Left ventricle myocardium inferior (tissue), 1 donor: ENCODE data around the gene FOXA1. TPM values are rescaled to one million over a fixed set of nuclear protein-coding genes. Genes with fewer than 3 reads are reported as not detected.
A peak's percentile ranks its signal among the peaks of the same experiment; 100 is the strongest.

Experiments used
- DNase-seq: peaks from one replicate; pipeline ENCODE4 v3.0.0-alpha.2; 2020
- H3K27ac ChIP-seq: fragments of 200-600 bp; replicated peaks from 2 replicates; pipeline ENCODE4 v1.8.0; 2021
- H3K27me3 ChIP-seq: fragments of 200-600 bp; 2 replicates; pipeline ENCODE4 v1.8.0; 2021; ENCODE audit warnings: low read depth
- H3K36me3 ChIP-seq: fragments of 200-600 bp; 2 replicates; pipeline ENCODE4 v1.8.0; 2021
- H3K4me1 ChIP-seq: fragments of 200-600 bp; 2 replicates; pipeline ENCODE4 v1.8.0; 2021
- H3K4me3 ChIP-seq: fragments of 200-600 bp; 2 replicates; pipeline ENCODE4 v1.8.0; 2021; ENCODE audit warnings: mild to moderate bottlenecking, moderate library complexity
- H3K9me3 ChIP-seq: fragments of 200-600 bp; replicated peaks from 2 replicates; pipeline ENCODE4 v1.8.0; 2021
- intact Hi-C: fragments of 100-400 bp; cut with micrococcal nuclease; formaldehyde crosslinking; loops from one replicate; pipeline ENCODE4 v1.11.0; 2022
- long read RNA-seq: library from polyadenylated mRNA; unstranded; transcript quantifications from one replicate; pipeline ENCODE4 v2.0.0, GENCODE V29; 2021
- total RNA-seq: library from RNA; stranded (reverse); fragmentation: NEBNext Ultra II Directional; extraction: Animal tissue kit (Norgen Biotek cat#: 25700); gene quantifications from one replicate; pipeline ENCODE4 v1.2.1, GENCODE V29; 2021
- TF ChIP-seq, protein P1 (sequence below): fragments of 200-600 bp; IDR thresholded peaks from 2 replicates; pipeline ENCODE4 v1.8.0; 2021; ENCODE audit warnings: antibody characterized with exemption, mild to moderate bottlenecking, borderline replicate concordance
- donor health status: DM: no; HTN: yes; CAD: no; lungs with severe emphysema.

The FOXA1 gene
- total RNA-seq: not detected
- long read RNA-seq: 0 reads

DNA sequence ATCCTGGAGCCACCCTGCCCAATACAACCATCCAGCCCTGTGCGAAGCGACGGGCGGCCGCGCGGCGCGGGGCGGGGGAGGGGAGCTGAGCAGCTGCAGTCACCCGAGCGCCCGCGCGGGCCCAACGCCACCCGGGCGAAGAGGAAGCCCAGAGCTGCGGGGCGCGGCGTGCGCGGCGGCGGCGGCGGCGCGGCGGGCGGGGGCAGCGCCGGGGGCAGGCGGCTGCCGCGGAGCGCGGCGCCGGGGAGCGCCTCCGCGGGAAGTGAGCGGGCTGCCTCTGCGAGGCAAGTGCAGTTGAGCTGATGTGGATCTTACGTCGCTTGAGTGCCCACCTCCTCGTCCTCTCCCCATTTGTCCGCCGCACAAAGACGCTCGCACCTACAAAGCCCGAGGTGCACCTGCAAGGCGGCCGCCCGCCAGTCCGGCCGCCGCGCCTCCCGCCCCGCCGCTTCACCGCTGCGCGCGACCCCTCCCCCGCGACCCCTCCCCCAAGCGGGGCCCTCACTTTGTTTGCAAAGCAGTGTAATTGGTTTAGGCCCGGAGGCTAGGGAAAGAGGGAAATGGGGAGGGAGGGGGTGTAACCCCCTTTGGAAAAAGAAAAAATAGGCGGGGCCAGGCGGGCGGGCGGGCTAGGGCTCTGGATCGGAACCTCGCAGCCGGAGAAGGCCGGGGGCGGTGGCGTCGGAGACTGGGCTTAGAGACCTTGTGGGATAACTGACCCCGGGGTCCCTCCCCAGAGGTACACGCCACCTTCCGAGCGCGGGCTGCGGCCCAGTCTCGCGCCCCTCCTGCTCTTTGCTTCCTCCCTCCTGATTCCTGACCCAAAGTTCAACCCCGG lies at the start of gene FOXA1, which contains the start of gene TTC6:
Gene FOXA1 (minus strand): TSS at position 279 of the 838 bp plus-strand sequence. CDS start 277 bp downstream, at position 2.
Gene TTC6 (plus strand): TSS at position 659 of the 838 bp plus-strand sequence. CDS start 26,436 bp downstream, outside the sequence.
- TF ChIP-seq, protein P1, sequence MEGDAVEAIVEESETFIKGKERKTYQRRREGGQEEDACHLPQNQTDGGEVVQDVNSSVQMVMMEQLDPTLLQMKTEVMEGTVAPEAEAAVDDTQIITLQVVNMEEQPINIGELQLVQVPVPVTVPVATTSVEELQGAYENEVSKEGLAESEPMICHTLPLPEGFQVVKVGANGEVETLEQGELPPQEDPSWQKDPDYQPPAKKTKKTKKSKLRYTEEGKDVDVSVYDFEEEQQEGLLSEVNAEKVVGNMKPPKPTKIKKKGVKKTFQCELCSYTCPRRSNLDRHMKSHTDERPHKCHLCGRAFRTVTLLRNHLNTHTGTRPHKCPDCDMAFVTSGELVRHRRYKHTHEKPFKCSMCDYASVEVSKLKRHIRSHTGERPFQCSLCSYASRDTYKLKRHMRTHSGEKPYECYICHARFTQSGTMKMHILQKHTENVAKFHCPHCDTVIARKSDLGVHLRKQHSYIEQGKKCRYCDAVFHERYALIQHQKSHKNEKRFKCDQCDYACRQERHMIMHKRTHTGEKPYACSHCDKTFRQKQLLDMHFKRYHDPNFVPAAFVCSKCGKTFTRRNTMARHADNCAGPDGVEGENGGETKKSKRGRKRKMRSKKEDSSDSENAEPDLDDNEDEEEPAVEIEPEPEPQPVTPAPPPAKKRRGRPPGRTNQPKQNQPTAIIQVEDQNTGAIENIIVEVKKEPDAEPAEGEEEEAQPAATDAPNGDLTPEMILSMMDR: no peak
- Histone ChIP-seq H3K27me3 (peaks cover 100% of the 10 kb centered on the region), H3K27ac (no peak within 1 kb of the TSS)

DNA sequence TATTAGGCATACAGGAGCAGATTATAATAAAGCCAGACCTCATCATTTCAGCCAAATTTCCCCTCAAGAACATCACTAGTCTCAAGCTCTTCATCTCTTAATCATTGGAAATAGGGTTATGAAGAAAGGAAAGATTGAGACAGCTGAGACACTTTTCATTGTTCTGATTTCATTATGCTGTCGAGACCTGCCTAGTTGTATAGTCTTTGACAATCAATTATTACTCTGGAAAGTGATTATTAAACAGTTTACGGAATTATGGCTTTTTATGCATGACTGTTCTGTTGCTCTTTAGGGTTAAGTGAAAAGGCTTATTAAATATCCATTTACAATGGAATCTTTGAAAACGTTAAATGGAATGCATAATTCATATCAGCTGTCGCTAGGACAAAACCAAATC lies 48.7 kb upstream of the FOXA1 start:
- intact Hi-C loops: no loop called here
- H3K27me3 ChIP-seq: peaks cover 11% of the 10 kb centered on the region

More for the DNA sequence above, at the start of gene FOXA1, which contains the start of gene TTC6:
- intact Hi-C loops: no loop called here
- Histone ChIP-seq H3K4me1 (peaks cover 57% of the 10 kb centered on the region), H3K9me3 (no peaks in the 10 kb centered on the region), H3K36me3 (no peaks in the 10 kb centered on the region), H3K4me3 (peak within 1 kb of the TSS; percentile 59)
- DNase-seq: no peak

DNA sequence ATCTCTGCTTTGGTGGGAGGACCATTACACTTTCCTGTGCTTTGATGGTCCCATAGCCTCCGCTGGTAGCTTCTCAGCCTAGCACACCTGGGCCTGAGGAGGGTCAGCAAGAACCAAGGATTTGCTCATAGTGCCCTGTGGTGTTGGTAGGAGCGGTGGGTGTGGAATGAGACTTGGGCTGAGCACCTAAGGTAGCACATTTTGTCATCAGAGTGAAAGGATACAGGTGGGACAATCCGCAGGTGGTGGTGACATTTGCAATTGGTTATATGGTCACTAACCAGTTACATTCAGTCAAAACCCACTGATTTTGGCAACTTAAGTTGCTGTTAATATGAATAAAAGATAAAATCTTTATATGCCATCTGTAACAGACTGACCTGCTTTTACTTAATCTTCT lies 47.1 kb upstream of the FOXA1 start:
- intact Hi-C loops: no loop called here
- H3K36me3 ChIP-seq: no peaks in the 10 kb centered on the region
- TF ChIP-seq, protein P1: no peak

More for the DNA sequence above, 48.7 kb upstream of the FOXA1 start:
- no peak overlapping the region for H3K4me3 ChIP-seq
- no peak overlapping the region for H3K27ac ChIP-seq
- no peaks in the 10 kb centered on the region for H3K4me1 ChIP-seq
- no peak for DNase-seq
- TF ChIP-seq, protein P1: no peak
- no peaks in the 10 kb centered on the region for H3K9me3 ChIP-seq
- H3K36me3 ChIP-seq: no peaks in the 10 kb centered on the region

DNA sequence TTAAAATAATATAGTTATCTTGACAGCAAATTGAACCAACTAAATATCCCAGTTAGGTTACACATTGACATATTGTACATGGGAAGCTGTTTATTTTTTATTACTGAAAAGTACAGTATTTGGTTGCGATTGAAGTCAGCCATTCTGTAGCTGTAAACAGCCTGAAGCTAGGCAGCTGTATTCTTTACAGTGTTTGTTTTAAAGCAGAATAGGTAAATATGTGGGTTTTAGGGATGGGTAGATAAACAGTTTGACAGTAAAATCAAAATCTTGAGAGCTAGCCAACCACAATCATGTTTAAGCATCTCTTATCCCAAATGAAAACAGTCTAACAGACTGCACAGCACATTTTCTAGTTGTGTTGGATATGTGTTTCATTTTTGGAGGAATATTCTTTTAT lies 46.1 kb upstream of the FOXA1 start:
- intact Hi-C loops: no loop called here
- no peaks in the 10 kb centered on the region for H3K4me1 ChIP-seq
- no peak overlapping the region for H3K27ac ChIP-seq
- no peaks in the 10 kb centered on the region for H3K36me3 ChIP-seq
- DNase-seq: no peak
- peaks cover 11% of the 10 kb centered on the region for H3K27me3 ChIP-seq
- TF ChIP-seq, protein P1: no peak
- H3K4me3 ChIP-seq: no peak overlapping the region
- no peaks in the 10 kb centered on the region for H3K9me3 ChIP-seq

More for the DNA sequence above, 47.1 kb upstream of the FOXA1 start:
- Histone ChIP-seq H3K4me1 (no peaks in the 10 kb centered on the region), H3K27me3 (peaks cover 11% of the 10 kb centered on the region), H3K4me3 (no peak overlapping the region), H3K9me3 (no peaks in the 10 kb centered on the region), H3K27ac (no peak overlapping the region)
- no peak for DNase-seq

DNA sequence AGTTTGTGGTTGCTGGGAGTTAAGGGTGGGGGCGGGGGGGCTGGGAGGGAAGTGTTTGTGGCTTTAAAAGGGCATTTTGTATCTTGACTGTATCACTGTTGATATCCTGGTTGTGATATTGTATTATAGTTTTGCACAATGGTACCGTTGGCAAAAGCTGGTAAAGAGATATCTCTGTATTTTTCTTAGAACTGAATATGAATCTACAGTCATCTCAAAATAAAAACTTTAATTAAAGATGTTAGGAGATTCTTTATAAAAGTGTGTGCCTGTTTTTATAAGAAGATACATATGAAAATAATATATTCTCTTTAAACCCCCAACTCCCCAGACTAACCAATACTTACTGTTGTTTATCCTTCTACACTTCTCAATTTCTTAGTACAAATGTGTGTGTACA lies 43.5 kb upstream of the FOXA1 start:
- TF ChIP-seq, protein P1: no peak
- Histone ChIP-seq H3K36me3 (no peaks in the 10 kb centered on the region), H3K4me3 (no peak overlapping the region), H3K9me3 (no peaks in the 10 kb centered on the region), H3K27me3 (peaks cover 25% of the 10 kb centered on the region), H3K27ac (no peak overlapping the region), H3K4me1 (no peaks in the 10 kb centered on the region)
- intact Hi-C loops: no loop called here
- DNase-seq: no peak
